DND-41 (cell line): Measurements from ENCODE around the gene ART4.

ENCODE experiments used
- EZH2 ChIP-seq: IDR thresholded peaks from 3 replicates; pipeline ENCODE4 v1.6.1; 2012; ENCODE audit warnings: borderline replicate concordance, low read depth, mild to moderate bottlenecking, moderate library complexity, low read length, inconsistent platforms; ENCODE audit not compliant: severe bottlenecking
- TF ChIP-seq, protein P1 (sequence below): IDR thresholded peaks from 2 replicates; pipeline ENCODE4 v1.5.1; 2012; ENCODE audit warnings: borderline replicate concordance, low read length, moderate library complexity, mild to moderate bottlenecking; ENCODE audit not compliant: poor library complexity, severe bottlenecking; ENCODE audit errors: extremely low read depth

DNA sequence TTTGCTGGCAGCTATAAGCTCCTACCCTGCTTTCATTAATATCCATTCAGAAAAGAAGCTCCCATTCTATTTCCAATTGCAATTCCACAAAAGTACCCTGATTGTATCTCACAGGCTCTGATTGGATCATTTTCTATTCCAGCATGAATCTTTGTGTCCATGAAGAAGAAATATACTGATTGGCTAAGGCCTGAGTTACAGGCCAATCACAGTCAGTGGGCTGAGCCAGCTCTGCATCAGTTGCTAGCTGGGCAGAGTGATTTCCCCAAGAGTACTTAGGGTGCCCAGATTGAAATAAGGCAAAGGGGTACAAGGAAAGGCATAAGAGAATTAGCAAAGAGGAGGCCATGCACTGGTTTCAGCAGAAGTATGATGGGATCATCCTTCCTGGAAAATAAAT is 14.4 kb downstream of the ART4 start:
- TF ChIP-seq, protein P1, sequence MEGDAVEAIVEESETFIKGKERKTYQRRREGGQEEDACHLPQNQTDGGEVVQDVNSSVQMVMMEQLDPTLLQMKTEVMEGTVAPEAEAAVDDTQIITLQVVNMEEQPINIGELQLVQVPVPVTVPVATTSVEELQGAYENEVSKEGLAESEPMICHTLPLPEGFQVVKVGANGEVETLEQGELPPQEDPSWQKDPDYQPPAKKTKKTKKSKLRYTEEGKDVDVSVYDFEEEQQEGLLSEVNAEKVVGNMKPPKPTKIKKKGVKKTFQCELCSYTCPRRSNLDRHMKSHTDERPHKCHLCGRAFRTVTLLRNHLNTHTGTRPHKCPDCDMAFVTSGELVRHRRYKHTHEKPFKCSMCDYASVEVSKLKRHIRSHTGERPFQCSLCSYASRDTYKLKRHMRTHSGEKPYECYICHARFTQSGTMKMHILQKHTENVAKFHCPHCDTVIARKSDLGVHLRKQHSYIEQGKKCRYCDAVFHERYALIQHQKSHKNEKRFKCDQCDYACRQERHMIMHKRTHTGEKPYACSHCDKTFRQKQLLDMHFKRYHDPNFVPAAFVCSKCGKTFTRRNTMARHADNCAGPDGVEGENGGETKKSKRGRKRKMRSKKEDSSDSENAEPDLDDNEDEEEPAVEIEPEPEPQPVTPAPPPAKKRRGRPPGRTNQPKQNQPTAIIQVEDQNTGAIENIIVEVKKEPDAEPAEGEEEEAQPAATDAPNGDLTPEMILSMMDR, result no peak
- TF ChIP-seq EZH2, result no peak
